ENCODE data around the gene RPRD1A.
"Not testable (repeated sequence)": the region's sequence is repeated elsewhere in the genome, so short reads cannot be mapped to it uniquely, and the experiment has no call there.

DNA sequence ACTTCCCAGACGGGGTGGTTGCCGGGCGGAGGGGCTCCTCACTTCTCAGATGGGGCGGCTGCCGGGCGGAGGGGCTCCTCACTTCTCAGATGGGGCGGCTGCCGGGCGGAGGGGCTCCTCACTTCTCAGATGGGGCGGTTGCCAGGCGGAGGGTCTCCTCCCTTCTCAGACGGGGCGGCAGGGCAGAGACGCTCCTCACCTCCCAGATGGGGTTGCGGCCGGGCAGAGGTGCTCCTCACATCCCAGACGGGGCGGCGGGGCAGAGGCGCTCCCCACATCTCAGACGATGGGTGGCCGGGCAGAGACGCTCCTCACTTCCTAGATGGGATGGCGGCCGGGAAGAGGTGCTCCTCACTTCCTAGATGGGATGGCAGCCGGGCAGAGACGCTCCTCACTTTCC is 10.4 kb upstream of the RPRD1A start:
- TF ChIP-seq, protein P1, sequence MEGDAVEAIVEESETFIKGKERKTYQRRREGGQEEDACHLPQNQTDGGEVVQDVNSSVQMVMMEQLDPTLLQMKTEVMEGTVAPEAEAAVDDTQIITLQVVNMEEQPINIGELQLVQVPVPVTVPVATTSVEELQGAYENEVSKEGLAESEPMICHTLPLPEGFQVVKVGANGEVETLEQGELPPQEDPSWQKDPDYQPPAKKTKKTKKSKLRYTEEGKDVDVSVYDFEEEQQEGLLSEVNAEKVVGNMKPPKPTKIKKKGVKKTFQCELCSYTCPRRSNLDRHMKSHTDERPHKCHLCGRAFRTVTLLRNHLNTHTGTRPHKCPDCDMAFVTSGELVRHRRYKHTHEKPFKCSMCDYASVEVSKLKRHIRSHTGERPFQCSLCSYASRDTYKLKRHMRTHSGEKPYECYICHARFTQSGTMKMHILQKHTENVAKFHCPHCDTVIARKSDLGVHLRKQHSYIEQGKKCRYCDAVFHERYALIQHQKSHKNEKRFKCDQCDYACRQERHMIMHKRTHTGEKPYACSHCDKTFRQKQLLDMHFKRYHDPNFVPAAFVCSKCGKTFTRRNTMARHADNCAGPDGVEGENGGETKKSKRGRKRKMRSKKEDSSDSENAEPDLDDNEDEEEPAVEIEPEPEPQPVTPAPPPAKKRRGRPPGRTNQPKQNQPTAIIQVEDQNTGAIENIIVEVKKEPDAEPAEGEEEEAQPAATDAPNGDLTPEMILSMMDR (conservative IDR thresholded peaks at IDR 0.05; ENCODE audit: low read depth, low read length): not testable (repeated sequence)
- not testable (repeated sequence) for TF ChIP-seq EZH2 (IDR thresholded peaks at IDR 0.05; ENCODE audit: borderline replicate concordance, low read depth, low read length, poor library complexity, severe bottlenecking)

All from A673 (cell line).